Mucosa of gallbladder (tissue), 1 donor: ENCODE measurements around the gene PCDHA1. TPM values are rescaled to one million over a fixed set of nuclear protein-coding genes. Genes with fewer than 3 reads are reported as not detected.
A peak's percentile ranks its signal among the peaks of the same experiment; 100 is the strongest.
"Not testable (repeated sequence)": the region's sequence is repeated elsewhere in the genome, so short reads cannot be mapped to it uniquely, and the experiment has no call there.

ENCODE experiments used
- DNase-seq: peaks from one replicate; pipeline ENCODE4 v3.0.0-alpha.2; 2020; ENCODE audit warnings: low spot score
- total RNA-seq: library from RNA; stranded (reverse); gene quantifications from one replicate; pipeline ENCODE4 v1.2.1, GENCODE V29; 2021
- donor health status: DM: no; HTN: no; CAD: no.

The PCDHA1 gene
- total RNA-seq, 1 donor from 2014 or later: 0.06 TPM

- not testable (repeated sequence) for DNase-seq
Measured at GRCh38 chr5:140849831-140850634, 64.1 kb downstream of the PCDHA1 start.

DNA sequence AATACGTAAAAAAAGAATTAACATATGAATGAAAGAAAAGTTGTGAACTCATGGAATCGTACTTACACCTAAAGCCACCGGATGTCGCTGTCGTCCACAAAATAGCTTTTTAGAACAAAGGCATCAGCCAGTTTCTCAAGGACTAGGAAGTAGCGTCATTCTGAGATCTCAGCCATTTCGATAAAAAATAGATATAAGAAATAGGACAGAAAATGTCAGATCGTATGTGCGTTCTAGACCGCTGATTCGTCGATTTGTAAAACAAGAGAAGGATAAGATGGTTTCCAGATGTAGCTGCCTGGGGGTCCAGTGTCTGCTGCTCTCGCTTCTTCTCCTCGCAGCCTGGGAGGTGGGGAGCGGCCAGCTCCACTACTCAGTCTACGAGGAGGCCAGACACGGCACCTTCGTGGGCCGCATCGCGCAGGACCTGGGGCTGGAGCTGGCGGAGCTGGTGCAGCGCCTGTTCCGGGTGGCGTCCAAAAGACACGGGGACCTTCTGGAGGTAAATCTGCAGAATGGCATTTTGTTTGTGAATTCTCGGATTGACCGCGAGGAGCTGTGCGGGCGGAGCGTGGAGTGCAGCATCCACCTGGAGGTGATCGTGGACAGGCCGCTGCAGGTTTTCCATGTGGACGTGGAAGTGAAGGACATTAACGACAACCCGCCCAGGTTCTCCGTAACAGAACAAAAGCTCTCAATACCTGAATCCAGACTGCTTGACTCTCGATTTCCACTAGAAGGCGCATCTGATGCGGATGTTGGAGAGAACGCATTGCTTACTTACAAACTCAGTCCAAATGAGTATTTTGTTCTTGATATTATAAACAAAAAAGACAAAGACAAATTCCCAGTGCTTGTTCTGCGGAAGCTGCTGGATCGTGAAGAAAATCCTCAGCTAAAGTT is 70.1 kb downstream of the PCDHA1 start, which contains the start of gene PCDHA10:
Gene PCDHA10, plus strand, starts transcription at position 126 of the 903 bp plus-strand sequence. Its CDS starts 152 bp downstream, at position 278.
- no peak for DNase-seq

- DNase-seq: no peak
Measured at GRCh38 chr5:140857177-140857986, 71.4 kb downstream of the PCDHA1 start.

DNA sequence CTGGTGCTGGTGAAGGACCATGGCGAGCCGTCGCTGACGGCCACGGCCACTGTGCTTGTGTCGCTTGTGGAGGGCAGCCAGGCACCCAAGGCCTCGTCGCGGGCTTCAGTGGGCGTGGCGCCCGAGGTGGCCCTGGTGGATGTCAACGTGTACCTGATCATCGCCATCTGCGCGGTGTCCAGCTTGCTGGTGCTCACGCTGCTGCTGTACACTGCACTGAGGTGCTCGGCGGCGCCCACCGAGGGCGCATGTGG is 72.0 kb downstream of the PCDHA1 start:
- DNase-seq: no peak

DNA sequence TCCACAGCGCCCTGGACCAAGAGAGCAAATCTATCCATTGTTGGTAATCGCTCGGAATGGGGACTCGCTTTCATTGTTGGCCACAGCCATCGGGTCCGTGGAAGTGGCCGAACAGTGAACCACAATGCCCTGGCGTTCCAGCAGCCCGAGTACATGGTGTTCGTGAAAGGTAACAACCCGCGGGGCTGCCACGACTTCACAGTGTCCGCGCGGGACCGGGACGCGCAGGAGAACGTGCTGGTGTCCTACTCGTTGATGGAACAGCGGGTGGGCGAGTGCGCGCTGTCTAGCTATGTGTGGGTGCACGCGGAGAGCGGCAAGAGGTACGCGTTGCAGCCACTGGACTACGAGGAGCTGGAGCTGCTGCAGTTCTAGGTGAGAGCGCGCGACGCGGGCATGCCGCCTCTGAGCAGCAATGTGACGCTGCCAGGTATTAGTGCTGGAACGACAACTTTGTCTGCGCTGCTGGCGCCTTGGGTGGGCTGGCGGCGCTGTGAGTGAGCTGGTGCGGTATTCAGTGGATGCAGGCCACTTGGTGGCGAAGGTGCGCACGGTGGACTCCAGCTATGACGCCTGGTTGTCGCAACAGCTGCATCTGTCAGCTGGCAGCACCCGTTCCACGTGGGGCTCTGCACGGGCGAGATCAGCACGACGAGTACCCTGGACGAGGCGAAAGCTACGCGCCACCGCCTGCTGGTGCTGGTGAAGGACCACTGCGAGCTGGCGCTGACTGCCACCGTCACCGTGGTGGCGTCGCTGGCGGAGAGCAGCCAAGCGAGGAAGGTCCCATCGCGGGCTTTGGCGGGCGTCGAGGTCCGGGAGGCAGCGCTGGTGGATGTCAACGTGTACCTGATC is 76.7 kb downstream of the PCDHA1 start:
- no peak for DNase-seq

GRCh38 chr5:140868721-140869554 is 83.0 kb downstream of the PCDHA1 start, which contains the start of gene PCDHA11:
TSS of gene PCDHA11 (plus strand) at chr5:140868957. CDS start at chr5:140869104, 147 bp downstream.
- DNase-seq: no peak

GRCh38 chr5:140869555-140869886 is 83.6 kb downstream of the PCDHA1 start:
- DNase-seq: no peak

GRCh38 chr5:140870221-140871201 is 84.6 kb downstream of the PCDHA1 start:
- DNase-seq: no peak

GRCh38 chr5:140875085-140876065 is 89.4 kb downstream of the PCDHA1 start, which contains the start of gene PCDHA12:
TSS of gene PCDHA12 (plus strand) at chr5:140875308. CDS start at chr5:140875473, 165 bp downstream.
- no peak for DNase-seq

GRCh38 chr5:140876541-140877261 is 90.8 kb downstream of the PCDHA1 start:
- DNase-seq: not testable (repeated sequence)

GRCh38 chr5:140877262-140877581 is 91.3 kb downstream of the PCDHA1 start:
- DNase-seq: no peak

GRCh38 chr5:140881889-140882590 is 96.1 kb downstream of the PCDHA1 start, which contains the start of gene PCDHA13:
TSS of gene PCDHA13 (plus strand) at chr5:140882124. CDS start at chr5:140882269, 145 bp downstream.
- no peak for DNase-seq

DNA sequence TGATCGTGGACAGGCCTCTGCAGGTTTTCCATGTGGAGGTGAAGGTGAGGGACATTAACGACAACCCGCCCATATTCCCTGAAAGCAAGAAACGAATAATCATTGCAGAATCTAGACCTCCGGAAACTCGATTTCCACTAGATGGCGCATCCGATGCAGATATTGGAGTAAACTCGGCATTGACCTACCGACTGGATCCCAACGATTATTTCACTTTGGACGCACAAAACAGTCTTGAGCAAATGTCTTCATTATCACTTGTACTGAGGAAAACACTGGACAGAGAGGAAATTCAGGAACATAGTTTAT is 96.6 kb downstream of the PCDHA1 start:
- DNase-seq: peak; percentile 42

GRCh38 chr5:140883373-140883772 is 97.4 kb downstream of the PCDHA1 start:
- no peak for DNase-seq

GRCh38 chr5:140883927-140884697 is 98.2 kb downstream of the PCDHA1 start:
- DNase-seq: no peak

- DNase-seq: no peak
Measured at GRCh38 chr5:140916325-140916724, 130.4 kb downstream of the PCDHA1 start.
